Astrocyte of the cerebellum (primary cell): ENCODE results near the gene PIGK.

Experiments used
- DNase-seq: peaks from one replicate; pipeline ENCODE4 v3.0.0-alpha.2; 2011; ENCODE audit warnings: low read depth
- H3K4me3 ChIP-seq: 2 replicates; pipeline ENCODE4 v1.5.1; 2011; ENCODE audit warnings: mild to moderate bottlenecking, low read depth, low read length, moderate library complexity
- CTCF ChIP-seq: IDR thresholded peaks from 2 replicates; pipeline ENCODE4 v1.5.1; 2012; ENCODE audit warnings: low read length, low read depth, moderate library complexity, mild to moderate bottlenecking; ENCODE audit errors: missing control alignments
- in situ Hi-C: cut with HindIII; loops from 2 replicates; pipeline ENCODE4 v1.10.0; 2017; ENCODE audit warnings: low sequenced_read_pairs

The PIGK gene

GRCh38 chr1:77219166-77219887 is at the start of gene PIGK:
Gene PIGK (minus strand): TSS chr1:77219430. CDS start chr1:77219402, 28 bp downstream.
- H3K4me3 ChIP-seq: peak within 1 kb of the TSS; percentile 92
- peak; percentile 74 for DNase-seq
- in situ Hi-C loops: no loop called here
- peak; percentile 23 for TF ChIP-seq CTCF

- no peak overlapping the region for H3K4me3 ChIP-seq
- TF ChIP-seq CTCF: no peak
- in situ Hi-C loops: loop anchor here (5.0 kb wide), 1 partner anchor 35 kb away; no protein-coding TSS in a partner anchor
- no peak for DNase-seq
Observed at GRCh38 chr1:77267035-77267434, 47.8 kb upstream of the PIGK start.

- H3K4me3 ChIP-seq: no peak overlapping the region
- TF ChIP-seq CTCF: no peak
- in situ Hi-C loops: loop anchor here (5.0 kb wide), 1 partner anchor 33 kb away; no protein-coding TSS in a partner anchor
- DNase-seq: no peak
Observed at GRCh38 chr1:77265180-77265579, 46.0 kb upstream of the PIGK start.

GRCh38 chr1:77263708-77264107 is 44.5 kb upstream of the PIGK start:
- DNase-seq: no peak
- no peak for TF ChIP-seq CTCF
- in situ Hi-C loops: no loop called here
- no peak overlapping the region for H3K4me3 ChIP-seq

- no peak for DNase-seq
- in situ Hi-C loops: no loop called here
- no peak for TF ChIP-seq CTCF
- no peak overlapping the region for H3K4me3 ChIP-seq
Observed at GRCh38 chr1:77253211-77253610, 34.0 kb upstream of the PIGK start.

- TF ChIP-seq CTCF: no peak
- no peak overlapping the region for H3K4me3 ChIP-seq
- DNase-seq: no peak
- in situ Hi-C loops: no loop called here
Observed at GRCh38 chr1:77250126-77250525, 30.9 kb upstream of the PIGK start.

- no peak overlapping the region for H3K4me3 ChIP-seq
- no peak for DNase-seq
- TF ChIP-seq CTCF: no peak
- in situ Hi-C loops: no loop called here
Observed at GRCh38 chr1:77245830-77246229, 26.6 kb upstream of the PIGK start.
